Motor neuron (in vitro differentiated cells): ENCODE results near the gene MYOM1. TPM values are rescaled to one million over a fixed set of nuclear protein-coding genes. Genes with fewer than 3 reads are reported as not detected.

ENCODE experiments used
- ATAC-seq, 8 experiments: fragments of 200-7000 bp; cut with Tn5 transposase; replicated peaks in 6 of 8; 2 replicates each; pipeline ENCODE4 v1.8.0; 2021; ENCODE audit warnings: mild to moderate bottlenecking in 8 of 8, moderate library complexity in 8 of 8
- H3K27ac ChIP-seq, 2 donors: fragments of 250-450 bp; sonication (Bioruptor Pico); 2 replicates each; pipeline ENCODE4 v1.9.0; 2021; ENCODE audit warnings: antibody characterized with exemption in 2 of 2, mild to moderate bottlenecking in 2 of 2, moderate library complexity in 1 of 2
- H3K4me1 ChIP-seq, 2 donors: fragments of 250-450 bp; sonication (Bioruptor Pico); replicated peaks in 1 of 2; 2 replicates each; pipeline ENCODE4 v1.6.1; 2021; ENCODE audit warnings: antibody characterized with exemption in 2 of 2, mild to moderate bottlenecking in 2 of 2, moderate library complexity in 1 of 2
- H3K4me3 ChIP-seq, 5 donors: fragments of 250-450 bp; sonication (Bioruptor Pico); 2 replicates each; pipeline ENCODE4 v1.9.0; 2021; ENCODE audit warnings: antibody characterized with exemption in 5 of 5, mild to moderate bottlenecking in 5 of 5, moderate library complexity in 4 of 5
- WGBS, 10 experiments: fragments of 450-650 bp; shearing (Covaris generic); methylation state at CpG; one replicate each; pipeline ENCODE4 v1.0.0; 2022; 5-methylcytosine and 5-hydroxymethylcytosine counted together
- in situ Hi-C, 9 experiments: fragments of 400-800 bp; cut with MboI; loops; one replicate each; pipeline ENCODE4 v1.15.0; 2021; ENCODE audit warnings: low sequenced_read_pairs in 9 of 9, low pct_unique_long_range_greater_than_20kb in 2 of 9; ENCODE audit not compliant: unreplicated experiment in 9 of 9
- total RNA-seq, 8 experiments: library from RNA; unstranded; fragments of 300-600 nt; gene quantifications; 2 replicates each; pipeline versions ENCODE4 v1.2.3 to v1.2.4, GENCODE V29; 2022

Gene MYOM1
- total RNA-seq: 1 to 10 TPM in 5 of 8 experiments, under 1 TPM in 3; 0.42 to 4.4 (median 1.2) TPM

DNA sequence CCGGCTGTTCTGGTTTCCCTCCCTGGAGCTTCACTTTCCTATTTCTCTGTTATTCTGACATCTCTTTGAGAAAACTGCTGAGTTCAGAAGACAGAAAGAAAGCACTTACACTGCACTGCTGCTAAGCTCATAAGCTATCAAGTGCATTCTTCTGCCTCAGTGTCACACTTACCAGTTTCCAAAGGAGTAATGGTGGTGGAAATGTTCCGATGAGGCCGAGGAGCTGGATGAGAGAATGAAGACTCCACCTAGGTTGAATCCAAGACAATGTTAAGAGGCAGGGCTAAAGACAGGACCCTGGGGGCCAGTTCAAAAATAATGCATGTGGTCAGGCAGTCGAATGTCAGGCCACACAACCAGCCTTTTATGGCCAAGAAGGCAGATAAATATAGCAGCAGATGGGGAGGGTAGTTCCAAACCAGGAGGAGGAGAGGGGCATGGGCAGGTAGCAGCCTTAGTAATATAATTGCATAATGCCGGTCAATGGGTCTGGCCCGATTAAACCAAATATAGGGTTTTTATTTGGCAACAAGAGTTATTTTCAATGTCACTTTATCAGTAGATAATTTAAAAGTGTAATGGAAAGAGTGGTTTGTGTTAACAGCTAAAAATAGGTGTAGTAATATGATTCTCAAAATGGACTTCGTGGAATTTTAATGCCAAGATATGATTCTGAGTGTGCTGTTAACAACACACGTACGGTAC is at the start of gene MYOM1:
Gene MYOM1, minus strand, starts transcription at position 338 of the 705 bp plus-strand sequence. CDS start 4,745 bp downstream, outside the sequence.
- Histone ChIP-seq H3K27ac (no peak within 1 kb of the TSS), H3K4me1 (peaks cover 0 to 6% of the 10 kb centered on the region in 2 donors), H3K4me3 (no peak within 1 kb of the TSS)
- ATAC-seq: no peak
- 65 to 100% (median 86%) methylated on average over 2 to 9 of the region's 9 CpGs for WGBS, 10 experiments
- in situ Hi-C loops: no loop called here

- Histone ChIP-seq H3K27ac (no peak overlapping the region), H3K4me1 (peaks cover 0 to 2% of the 10 kb centered on the region in 2 donors), H3K4me3 (no peak overlapping the region)
- ATAC-seq: peak in 3 of 8 experiments; percentile 74 to 80 (median 78)
- in situ Hi-C loops: no loop called here
- WGBS, 10 experiments: 26 to 100% (median 96%) methylated on average over 1 to 4 of the region's 4 CpGs
These were observed 49.6 kb upstream of the MYOM1 start for GRCh38 chr18:3269241-3269913.

GRCh38 chr18:3268306-3268705 is 48.5 kb upstream of the MYOM1 start:
- Histone ChIP-seq H3K27ac (no peak overlapping the region), H3K4me1 (peaks cover 5 to 11% of the 10 kb centered on the region in 2 donors), H3K4me3 (no peak overlapping the region)
- in situ Hi-C loops: no loop called here
- no peak for ATAC-seq

DNA sequence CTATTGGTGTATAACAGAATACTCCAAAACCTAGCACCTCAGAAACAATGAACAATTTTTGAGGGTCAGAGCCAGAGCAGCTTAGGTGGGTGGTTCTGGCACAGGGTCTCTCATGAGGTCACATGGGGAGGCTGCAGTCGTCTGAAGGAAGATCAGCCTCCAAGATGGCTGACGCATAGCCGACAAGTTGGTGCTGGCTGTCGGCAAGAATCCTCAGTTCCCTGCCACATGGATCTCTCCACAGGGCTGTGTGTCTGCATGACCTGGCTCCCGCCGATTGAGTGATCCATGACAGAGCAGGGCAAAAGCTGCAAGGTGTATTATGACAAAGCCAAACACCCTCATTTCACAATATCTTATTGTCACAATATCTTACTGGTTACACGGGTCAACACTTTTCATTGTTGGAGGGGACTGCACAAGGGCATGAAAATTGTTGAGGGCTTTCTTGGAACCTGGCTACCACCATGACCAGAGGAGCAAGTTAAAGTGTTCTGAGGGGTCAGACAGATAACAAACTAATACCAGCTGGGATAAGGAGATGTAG is 46.4 kb upstream of the MYOM1 start:
- Histone ChIP-seq H3K4me1 (peaks cover 5 to 16% of the 10 kb centered on the region in 2 donors), H3K4me3 (no peak overlapping the region), H3K27ac (no peak overlapping the region)
- 0 to 100% (median 42%) methylated on average over 1 to 5 of the region's 7 CpGs for WGBS, 10 experiments
- in situ Hi-C loops: no loop called here
- no peak for ATAC-seq

DNA sequence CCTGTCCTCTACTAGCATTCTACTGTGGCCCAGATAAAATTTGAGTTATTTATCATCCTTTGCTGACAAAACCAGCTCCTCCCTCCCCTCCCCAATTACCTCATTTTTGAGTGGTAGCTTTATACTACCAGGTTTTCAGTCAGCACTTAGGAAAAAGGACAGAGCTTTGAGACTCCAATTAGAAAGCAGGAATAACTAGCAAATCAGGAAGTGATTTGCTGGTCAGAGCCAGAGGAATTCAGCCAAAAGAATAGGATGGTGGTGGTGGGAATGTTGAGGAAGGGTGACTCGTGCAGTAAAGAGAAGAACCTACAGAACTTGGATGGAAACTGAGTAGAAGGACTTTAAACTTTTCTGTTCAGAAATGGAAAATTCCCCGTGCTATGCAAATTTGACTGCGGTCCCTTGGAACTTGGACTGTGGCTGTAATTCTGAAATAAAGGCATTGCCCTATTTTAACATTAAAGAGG is 45.8 kb upstream of the MYOM1 start:
- 43 to 100% (median 73%) methylated on average over 1 to 3 of the region's 3 CpGs; no CpG with 5 or more reads in 2 of the 10 experiments for WGBS, 10 experiments
- in situ Hi-C loops: no loop called here
- no peak for ATAC-seq
- Histone ChIP-seq H3K4me3 (no peak overlapping the region), H3K4me1 (peaks cover 8 to 20% of the 10 kb centered on the region in 2 donors), H3K27ac (no peak overlapping the region)

GRCh38 chr18:3264362-3264761 is 44.6 kb upstream of the MYOM1 start:
- Histone ChIP-seq H3K4me1 (peaks cover 14 to 21% of the 10 kb centered on the region in 2 donors), H3K27ac (no peak overlapping the region), H3K4me3 (no peak overlapping the region)
- WGBS, 10 experiments: 0 to 100% (median 91%) methylated on average over 1 to 2 of the region's 2 CpGs; no CpG with 5 or more reads in 6 of the 10 experiments
- ATAC-seq: no peak
- in situ Hi-C loops: no loop called here

DNA sequence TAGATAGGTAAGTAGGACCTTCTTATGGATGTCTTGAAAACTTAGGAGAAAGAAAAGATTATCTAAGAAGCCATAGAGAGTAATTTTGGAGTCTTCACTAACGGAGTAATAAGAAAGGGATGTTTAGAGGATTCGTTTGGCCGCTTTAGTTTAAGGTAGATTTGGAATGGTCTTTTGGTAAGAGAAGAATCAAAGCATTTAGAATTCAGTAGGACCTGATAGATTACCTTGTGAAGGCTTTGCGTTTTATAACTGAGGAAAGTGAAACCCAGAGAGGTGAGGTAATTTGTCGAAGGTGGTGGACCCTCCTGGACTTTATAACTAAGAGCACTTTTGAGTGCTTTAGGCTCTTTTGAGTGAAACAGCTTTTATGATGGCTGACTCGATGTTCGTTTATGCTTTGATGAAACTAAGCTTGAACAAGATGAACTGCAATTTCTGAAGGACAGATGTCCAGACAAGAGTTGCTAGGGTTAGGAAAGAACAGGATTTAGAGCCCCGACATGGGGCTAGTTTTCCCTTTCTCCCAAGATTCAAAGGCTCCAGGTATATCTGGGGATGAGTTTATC is 43.4 kb upstream of the MYOM1 start:
- ATAC-seq: no peak
- Histone ChIP-seq H3K4me1 (peaks cover 14 to 21% of the 10 kb centered on the region in 2 donors), H3K27ac (no peak overlapping the region), H3K4me3 (peak overlapping the region; percentile 85 to 100 (median 97))
- in situ Hi-C loops: no loop called here
- 7 to 60% (median 36%) methylated on average over 1 to 8 of the region's 8 CpGs for WGBS, 10 experiments

DNA sequence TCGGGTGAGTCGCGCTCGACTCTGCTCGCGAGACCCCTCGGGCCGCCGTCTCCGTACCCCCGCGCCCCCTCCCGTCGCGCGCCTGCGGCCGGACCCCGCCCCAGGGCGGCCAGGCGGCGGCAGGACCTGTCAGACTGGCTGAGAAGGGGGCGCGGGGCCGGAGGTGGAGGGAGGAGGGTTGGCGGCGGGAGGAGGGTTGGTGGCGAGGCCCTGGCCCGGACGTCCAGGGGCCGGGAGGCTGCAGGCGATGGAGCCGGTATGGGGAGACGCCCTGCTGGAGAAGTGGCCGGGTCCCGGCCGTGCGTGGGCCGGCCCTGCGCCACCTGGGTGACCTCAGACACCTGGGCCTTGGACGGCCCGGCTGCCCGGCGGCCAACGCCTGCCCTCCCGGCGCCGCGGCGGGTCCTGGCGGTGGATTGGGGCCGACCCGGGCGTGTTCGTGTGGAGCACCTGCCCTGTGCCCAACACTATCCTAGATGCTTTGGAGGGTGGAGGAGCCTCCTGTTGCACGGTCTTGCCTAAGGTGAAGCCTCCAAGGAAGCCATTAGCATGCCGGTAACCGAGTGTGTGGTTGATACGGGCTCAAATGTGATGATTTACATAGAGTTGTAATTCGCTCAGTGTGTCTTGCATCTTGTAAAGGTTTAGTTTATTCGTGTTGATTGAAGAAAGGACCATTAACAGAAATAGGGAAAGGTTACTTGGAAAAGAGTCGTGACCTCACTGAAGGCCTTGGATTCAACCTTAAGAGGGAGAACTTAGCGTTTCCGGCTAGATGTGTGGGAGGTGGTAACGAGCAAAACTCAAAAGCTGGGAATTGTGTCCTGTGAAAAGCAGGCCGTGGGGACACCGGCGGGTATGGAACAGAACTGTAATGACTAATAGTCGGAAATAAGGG is 42.7 kb upstream of the MYOM1 start:
- WGBS, 10 experiments: 0 to 1% (median 0%) methylated on average over 1 to 17 of the region's 69 CpGs; no CpG with 5 or more reads in 3 of the 10 experiments
- H3K4me1 ChIP-seq: peaks cover 14 to 21% of the 10 kb centered on the region in 2 donors
- peak overlapping the region; percentile 99 to 100 for H3K27ac ChIP-seq
- peak in 7 of 8 experiments; percentile 34 to 70 (median 63) for ATAC-seq
- in situ Hi-C loops: no loop called here
- peak overlapping the region; percentile 85 to 100 (median 97) for H3K4me3 ChIP-seq

DNA sequence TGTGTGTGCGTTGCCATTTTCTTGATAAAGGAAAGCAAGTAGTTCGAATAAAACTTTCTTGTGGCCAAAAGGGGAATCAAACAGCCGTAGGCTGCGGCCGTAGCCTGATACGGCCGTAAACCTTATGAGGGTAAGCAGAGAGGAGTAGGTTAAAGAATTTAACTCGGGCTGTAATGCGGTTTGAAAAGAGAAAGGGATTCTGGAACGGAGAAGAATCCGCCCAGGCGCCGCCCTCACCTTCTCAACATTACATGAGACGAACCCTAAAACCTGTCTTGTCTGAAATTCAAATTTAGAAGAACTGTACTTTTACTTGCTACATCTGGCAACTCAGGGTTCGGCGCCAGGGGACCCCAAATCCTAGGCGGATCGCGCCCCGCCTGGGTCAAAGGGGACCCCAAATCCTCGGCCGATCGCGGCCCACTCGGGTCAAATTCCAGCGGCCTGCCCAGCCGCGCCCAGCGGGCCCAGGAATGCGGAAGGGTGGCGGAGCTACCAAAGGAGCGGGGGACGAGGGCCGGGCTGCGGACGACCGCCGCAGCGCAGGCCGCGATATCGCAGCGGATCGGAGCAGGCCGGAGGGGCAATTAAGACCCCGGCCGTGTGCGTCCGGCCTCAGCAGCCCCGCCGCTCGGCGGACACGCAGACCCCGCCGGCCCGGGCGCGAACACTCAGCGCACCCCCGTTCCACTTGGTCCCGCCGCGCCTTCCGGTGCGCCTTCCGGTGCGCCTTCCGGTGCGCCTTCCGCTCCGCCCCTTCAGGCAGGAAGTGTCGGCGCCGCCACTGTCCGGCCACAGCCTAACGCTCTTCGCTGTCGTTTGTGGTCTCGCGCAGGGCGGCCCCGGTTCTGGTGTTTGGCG is 41.8 kb upstream of the MYOM1 start, which contains the start of gene MYL12B:
Gene MYL12B, plus strand, starts transcription at position 761 of the 861 bp plus-strand sequence. CDS start 10,766 bp downstream, outside the sequence.
- 0 to 3% (median 0%) methylated on average over 1 to 28 of the region's 84 CpGs; no CpG with 5 or more reads in 1 of the 10 experiments for WGBS, 10 experiments
- Histone ChIP-seq H3K4me1 (peaks cover 14 to 21% of the 10 kb centered on the region in 2 donors), H3K27ac (peak within 1 kb of the TSS; percentile 99 to 100), H3K4me3 (peak within 1 kb of the TSS; percentile 85 to 100 (median 97))
- in situ Hi-C loops: no loop called here
- ATAC-seq: peak; percentile 79 to 95 (median 93)

DNA sequence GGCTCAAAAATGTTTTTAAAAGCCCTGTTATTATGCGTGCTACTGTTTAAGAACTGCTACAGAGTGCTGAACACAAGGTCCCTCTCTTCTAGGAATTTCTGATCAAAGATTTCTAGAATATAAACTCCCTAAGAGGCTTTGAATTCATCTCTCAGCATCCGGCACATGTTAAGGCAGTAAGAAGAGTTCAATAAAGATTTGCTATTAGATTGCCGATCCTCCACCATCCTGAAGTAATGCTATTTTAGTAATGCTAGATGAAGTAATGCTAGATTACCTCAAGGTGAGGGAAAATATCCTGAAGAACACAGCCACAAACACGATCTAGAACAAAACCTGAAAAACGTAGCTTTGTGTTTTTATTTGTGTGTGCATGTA is 41.2 kb upstream of the MYOM1 start:
- H3K27ac ChIP-seq: peak overlapping the region; percentile 99 to 100
- ATAC-seq: no peak
- in situ Hi-C loops: no loop called here
- peaks cover 14 to 21% of the 10 kb centered on the region in 2 donors for H3K4me1 ChIP-seq
- H3K4me3 ChIP-seq: peak overlapping the region; percentile 85 to 100 (median 97)
- WGBS, 10 experiments: 0 to 43% (median 20%) methylated on average over 2 to 5 of the region's 5 CpGs; no CpG with 5 or more reads in 1 of the 10 experiments

DNA sequence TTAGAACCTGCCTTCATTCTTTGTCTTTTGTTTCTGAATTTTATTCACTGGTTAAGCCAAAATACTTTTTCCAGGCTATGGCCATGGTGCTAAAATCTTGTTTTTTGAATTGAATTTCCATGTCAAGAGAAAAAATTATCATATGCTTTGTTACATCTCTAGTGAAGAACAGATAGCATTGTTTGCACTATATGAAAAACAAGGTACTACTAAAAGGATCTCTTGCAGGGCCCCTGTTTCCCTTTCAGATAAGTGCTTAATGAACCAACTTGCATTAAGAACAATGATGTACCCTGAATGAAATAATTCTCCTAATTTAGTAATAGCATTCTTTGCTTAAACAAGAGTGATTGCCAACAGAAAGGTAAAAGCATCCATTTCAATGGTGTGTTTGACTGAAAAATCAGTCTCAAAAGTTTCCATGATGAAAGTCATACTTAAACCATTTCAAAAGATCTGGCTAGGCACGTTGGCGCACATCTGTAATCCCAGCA is 37.9 kb upstream of the MYOM1 start:
- Histone ChIP-seq H3K4me1 (peaks cover 6 to 9% of the 10 kb centered on the region in 2 donors), H3K4me3 (no peak overlapping the region), H3K27ac (no peak overlapping the region)
- in situ Hi-C loops: no loop called here
- no peak for ATAC-seq
- WGBS, 10 experiments: 83 to 100% (median 89%) methylated on average over 1 to 2 of the region's 2 CpGs; no CpG with 5 or more reads in 6 of the 10 experiments
